ENCODE results near the gene KCNIP3. TPM values are rescaled to one million over a fixed set of nuclear protein-coding genes. Genes with fewer than 3 reads are reported as not detected.

Gene KCNIP3
- total RNA-seq, 1 experiment from 2014 or later = 5.5 TPM

DNA sequence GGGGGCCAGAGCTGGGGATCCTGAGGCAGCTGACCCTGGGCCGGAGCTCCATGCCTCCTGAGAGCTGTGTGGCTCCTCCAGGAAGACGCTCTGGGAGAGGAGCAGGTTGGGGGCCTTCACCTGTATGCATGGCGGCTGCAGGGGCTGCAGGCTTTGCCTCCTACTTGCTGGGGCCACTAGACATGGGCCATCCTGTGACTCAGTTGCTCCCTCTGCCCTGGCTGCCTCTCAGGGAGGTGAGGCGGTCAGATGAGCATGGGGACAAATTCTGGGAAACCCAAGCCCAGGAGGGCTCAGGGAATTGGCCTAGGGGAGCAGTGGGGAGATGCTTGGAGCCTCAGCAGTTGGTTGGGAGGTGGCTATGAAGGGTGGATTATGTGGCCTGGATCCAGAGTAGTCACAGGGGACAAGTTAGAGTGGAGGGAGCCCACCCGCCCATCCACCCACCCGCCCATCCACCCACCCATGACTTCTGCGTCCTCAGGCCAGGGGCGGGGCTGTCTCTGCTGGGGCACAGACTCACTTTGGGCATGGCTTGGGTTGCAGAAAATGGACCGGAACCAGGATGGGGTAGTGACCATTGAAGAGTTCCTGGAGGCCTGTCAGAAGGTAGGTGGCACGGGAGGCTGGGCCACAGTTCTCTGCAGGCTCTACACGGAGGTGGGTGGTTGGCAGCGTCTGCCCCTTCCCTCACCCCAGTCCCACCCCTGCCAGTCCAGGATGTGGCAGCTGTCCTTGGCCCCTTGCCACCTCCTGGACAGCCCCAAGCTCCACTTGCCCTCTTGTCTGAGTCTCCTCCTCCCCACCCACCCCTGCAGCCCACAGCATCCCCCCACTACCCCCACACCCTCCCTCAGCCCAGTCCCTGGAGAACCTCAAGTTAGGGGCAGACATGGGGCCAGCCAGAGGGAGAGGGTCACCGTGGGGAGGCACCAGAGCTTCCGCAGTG, 85.8 kb downstream of the KCNIP3 start:
- DNase-seq (ENCODE audit: low read depth) = no peak

DNA sequence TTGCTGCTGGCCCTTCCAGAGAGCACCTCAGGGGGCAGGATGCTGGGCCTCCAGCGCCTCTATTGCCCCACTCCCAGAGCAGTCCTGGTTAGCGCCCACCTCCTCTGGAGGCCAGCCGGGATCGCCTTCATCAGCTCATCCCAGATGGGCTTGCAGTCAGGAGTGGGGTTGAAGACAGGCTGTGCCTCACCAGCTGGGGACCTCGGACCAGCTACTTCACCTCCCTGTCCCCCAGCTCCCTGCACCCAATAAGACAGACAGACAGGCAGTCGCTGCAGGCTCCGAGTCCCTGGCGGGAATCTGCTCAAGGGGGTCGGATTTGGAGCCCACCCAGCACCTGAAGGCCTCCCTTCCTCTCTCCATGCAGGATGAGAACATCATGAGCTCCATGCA, 86.5 kb downstream of the KCNIP3 start:
- no peak for DNase-seq (ENCODE audit: low read depth)

DNA sequence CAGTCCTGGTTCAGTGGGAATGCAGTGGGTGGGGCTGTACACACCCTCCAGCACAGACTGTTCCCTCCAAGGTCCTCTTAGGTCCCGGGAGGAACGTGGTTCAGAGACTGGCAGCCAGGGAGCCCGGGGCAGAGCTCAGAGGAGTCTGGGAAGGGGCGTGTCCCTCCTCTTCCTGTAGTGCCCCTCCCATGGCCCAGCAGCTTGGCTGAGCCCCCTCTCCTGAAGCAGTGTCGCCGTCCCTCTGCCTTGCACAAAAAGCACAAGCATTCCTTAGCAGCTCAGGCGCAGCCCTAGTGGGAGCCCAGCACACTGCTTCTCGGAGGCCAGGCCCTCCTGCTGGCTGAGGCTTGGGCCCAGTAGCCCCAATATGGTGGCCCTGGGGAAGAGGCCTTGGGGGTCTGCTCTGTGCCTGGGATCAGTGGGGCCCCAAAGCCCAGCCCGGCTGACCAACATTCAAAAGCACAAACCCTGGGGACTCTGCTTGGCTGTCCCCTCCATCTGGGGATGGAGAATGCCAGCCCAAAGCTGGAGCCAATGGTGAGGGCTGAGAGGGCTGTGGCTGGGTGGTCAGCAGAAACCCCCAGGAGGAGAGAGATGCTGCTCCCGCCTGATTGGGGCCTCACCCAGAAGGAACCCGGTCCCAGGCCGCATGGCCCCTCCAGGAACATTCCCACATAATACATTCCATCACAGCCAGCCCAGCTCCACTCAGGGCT, 87.9 kb downstream of the KCNIP3 start:
- DNase-seq (ENCODE audit: low read depth) = no peak

DNA sequence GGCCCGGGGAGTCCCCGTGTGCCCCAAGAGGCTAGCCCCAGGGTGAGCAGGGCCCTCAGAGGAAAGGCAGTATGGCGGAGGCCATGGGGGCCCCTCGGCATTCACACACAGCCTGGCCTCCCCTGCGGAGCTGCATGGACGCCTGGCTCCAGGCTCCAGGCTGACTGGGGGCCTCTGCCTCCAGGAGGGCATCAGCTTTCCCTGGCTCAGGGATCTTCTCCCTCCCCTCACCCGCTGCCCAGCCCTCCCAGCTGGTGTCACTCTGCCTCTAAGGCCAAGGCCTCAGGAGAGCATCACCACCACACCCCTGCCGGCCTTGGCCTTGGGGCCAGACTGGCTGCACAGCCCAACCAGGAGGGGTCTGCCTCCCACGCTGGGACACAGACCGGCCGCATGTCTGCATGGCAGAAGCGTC, 88.4 kb downstream of the KCNIP3 start:
- no peak for DNase-seq (ENCODE audit: low read depth)

DNA sequence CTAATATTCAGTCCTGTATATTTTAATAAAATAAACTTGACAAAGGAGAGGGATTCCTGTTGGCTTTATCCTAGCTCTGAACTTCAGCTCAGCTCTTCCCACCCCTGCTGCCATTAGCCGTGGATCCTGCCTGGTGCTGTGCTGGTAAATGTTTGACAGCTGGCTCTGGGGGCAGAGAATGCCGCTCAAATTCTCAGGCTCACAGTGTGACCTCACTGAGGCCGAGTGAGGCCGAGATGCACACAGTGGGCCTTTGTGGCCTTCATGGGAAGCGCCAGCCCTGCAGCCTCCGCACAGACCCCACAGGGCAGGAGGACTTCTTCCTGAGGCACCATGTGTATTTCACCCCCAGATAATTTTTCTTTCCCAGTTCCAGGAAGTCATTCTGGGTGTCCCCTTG, 88.9 kb downstream of the KCNIP3 start:
- DNase-seq (ENCODE audit: low read depth) = no peak

DNA sequence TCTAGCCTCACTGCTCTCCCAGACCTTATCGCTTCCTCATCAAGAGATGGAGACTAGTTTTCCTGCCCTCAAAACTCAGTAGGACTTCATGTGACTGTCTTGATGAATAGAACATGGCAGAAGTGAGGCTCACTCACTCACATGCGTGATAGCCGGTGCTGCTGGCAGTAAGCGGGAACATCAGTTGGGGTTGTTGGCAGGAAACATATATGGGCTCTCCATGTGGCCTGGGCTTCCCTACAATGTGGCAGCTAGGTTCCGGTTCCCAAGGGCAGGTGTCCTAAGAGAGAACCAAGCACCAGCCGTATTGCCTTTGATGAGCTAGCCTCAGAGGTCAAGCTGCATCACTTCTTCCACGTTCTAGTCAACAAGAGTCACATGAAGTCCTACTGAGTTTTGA, 90.2 kb downstream of the KCNIP3 start:
- DNase-seq (ENCODE audit: low read depth) = no peak

DNA sequence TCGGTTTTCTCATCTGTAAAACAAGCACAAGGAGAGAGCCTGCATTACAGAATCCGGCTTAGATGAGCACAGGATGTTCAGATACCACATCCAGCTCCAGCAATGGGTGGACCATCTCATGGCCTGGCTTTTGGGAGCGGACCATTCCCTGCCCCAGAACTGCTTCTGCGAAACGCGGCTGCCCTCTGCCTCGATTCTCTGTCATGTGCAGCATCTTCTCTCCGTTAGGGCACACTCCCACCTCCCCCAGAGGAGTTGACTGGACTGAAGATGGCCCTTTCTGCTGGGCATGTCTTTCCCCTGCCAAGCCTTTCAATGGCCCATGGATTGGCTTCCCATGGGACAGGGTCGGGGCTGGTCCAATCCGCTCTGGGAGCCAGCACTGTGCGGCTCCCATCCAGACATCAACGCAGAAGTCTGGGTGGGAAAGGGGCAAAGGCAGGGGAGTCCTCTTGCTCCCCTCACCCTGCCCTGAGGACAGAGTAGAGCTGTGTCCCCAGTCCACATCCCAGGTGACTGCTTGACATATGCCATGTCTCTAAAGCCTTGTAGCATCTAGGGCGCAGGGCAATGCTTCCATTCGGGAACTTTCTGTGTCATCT, 91.0 kb downstream of the KCNIP3 start:
- no peak for DNase-seq (ENCODE audit: low read depth)

DNA sequence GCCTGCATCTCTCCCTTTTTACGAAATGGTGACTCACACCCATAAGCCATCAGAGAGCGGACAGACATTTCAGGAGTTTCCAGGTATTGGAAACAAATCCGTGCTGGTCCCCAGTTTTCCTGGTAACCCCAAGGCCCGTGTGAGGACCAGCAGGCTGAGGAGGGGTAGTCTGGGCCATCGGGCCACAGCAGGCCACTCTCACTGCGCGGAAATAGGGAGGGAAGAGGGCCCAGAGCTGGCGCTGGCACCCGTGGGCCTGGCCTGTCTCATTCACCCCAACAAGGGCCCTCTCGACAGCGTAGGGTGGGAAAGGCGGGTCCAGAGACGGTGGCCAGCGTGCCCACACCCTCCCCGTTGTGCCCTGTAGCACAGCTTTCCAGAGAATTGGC, 91.7 kb downstream of the KCNIP3 start:
- no peak for DNase-seq (ENCODE audit: low read depth)

DNA sequence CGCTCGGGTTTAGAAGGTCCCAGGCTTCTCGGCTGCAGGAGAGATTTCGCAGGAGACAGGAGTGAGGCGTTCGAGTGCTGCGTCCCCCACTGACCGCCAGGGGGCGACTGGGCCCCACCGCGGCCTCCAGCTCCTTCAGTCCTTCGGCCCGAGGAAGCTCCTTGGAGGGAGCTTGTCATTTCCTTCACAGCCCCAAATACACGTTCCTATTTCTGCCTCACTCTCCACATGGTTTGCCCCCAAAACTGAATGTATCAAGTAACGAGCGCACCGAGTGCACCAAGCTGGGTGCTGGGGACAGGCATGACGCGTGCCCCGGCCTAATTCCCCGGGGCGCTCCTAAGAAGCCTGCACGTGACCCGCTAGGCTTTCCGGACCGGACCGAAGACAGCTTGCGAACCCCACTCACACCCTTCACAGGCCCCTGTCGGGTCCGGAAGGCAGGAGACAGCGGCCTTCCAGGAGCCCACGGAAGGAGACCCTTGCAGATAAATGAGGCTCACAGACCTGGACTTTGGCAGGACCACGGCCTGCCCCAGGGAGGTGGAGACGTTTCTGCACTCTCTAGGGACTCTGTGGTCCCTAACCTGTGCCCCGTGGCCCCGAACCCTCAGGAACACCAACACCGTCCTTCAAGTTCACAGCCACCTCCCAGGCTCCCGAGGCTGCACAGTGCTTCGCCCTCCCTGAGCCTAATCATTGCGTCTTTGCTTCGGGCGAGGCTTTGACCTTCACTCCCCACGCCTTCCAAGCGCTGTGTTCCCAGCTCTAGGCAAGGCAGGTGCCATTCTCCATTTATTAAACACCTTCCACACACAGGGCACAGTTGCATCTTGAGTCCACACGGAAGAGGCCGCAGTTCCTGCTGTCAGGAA, 92.3 kb downstream of the KCNIP3 start:
- DNase-seq (ENCODE audit: low read depth) = peak; percentile 73

DNA sequence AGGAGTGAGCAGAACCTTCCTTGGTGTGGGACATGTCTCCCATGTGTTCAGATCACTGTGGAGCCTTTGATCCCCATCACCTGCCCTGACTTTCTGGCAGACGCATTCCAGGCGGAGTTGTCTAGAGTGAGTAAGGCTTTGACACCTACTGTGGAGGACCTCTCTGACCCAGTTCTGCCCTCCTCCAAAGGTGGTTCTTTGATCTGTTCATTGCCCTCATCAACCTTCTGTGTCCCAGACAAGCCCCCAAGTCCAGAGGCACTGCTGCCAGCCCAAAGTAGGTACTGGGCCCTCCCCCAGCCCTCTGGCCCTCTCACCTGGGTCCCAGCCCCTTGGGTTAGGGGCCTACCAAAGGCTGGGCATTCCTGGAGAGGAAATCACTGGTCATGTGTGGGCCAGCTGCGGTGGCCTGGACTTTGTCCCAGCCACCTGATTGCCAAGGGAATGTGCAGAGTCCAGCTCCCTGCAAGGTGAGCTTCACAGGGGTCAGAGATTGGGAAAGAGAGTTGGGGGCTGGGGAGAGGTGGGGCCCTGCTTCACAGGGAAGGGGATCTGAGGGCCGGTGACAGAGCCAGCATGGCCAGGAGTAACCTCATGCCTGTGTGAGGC, 93.2 kb downstream of the KCNIP3 start:
- DNase-seq (ENCODE audit: low read depth) = no peak

DNA sequence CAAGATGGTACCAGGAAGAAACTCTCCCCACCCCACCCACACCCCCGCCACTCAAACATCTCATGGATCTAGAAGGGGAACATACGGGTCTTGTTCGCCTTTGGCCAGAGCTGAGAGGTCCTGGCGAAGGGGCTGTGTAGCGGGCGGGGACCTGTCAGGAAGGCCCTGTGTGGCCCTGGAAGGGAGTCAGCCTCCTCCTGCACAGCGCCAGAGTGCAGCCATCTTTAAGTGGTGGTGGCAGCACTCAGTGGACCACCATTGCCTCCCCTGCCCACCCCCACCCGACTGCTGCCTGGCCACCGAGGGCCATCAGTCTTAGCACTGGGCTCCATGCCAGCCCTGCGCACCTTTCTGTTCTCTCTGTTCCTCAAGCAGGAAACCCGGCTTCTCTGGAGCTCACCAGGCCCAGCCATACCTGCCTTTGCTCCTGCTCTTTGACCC, 93.8 kb downstream of the KCNIP3 start:
- DNase-seq (ENCODE audit: low read depth) = no peak

DNA sequence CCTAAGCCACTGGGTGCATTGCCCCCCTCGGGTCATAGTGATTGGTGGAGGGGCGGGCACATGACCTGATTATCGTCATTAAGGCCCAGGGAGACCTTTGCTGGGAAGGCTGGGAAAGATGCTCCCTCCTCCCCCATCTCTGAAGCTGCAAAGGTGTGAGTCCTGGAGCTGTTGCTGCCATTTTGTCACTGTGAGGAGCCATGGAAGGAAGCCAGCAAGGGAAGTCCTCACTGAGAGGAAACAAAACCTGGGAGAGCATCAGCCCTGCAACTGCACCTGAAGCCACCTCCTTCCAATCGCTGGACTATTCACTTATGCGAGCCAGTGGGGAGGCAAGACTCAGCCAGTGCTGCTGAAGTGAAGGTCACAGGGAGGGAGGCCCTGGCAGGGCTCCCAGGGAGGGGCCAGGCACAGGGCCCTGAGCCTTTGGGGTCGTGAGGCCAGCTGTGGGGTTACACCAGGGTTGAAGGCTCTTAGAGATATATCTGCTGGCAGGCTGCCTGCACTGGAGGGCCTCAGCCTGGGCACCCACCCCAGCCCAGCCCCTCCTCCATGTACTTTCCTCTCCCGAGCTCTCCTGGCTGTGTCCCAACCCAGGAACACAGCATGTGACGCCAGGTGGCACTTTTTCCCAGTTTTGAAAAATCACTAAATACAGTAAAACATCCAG, 94.6 kb downstream of the KCNIP3 start:
- no peak for DNase-seq (ENCODE audit: low read depth)

DNA sequence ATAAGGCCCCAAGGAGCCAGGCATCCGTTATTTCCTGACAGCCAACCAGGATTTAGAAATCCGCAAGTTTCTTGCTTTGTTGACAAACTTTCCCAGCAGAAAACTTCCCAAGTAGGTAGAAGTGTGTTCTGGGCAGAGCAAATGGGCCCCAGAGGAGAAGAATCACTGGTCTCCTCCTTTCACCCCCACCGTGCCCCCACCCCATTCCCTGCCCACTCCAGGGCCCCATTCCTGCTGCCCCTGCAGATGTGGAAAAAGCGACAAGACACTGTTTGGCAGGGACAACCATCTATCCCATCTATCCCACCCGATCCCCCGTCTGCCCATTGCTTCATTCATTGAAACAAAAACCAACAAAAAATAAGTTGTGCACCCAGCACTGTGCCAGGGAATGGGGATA, 95.2 kb downstream of the KCNIP3 start:
- DNase-seq (ENCODE audit: low read depth) = no peak

DNA sequence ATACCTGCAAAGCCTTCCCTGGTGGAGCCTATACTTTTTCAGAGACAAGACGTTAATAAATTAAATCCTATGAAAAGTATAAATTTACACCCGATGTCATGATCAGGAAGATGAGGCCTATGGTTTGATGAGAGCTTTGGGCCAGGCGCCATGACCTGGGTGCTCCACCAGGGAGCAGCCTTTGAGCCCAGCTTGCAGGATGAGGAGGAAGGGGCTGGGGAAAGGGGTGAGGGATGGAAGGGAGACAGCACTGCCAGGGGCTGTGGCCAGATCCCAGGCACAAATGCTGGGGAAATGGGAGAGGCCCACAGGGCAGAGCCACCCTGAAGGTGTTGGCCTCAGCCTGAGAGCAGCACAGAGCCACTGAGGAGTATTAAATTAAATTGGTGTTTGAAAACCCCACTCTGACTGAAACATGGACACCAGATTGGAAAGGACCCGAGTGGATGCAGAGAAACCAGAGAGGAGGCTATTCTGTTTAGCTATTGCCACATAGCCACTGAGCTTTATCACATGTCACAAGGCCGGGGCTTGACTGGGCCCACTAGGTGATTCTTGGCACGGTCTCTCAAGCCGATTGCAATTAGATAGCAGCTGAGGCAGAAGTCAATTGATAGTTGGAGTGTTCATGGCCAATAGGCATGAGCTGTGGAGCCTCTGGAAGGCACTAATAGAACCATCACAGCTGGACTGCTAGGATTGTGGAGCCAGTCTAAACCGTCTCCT, 95.7 kb downstream of the KCNIP3 start:
- no peak for DNase-seq (ENCODE audit: low read depth)

DNA sequence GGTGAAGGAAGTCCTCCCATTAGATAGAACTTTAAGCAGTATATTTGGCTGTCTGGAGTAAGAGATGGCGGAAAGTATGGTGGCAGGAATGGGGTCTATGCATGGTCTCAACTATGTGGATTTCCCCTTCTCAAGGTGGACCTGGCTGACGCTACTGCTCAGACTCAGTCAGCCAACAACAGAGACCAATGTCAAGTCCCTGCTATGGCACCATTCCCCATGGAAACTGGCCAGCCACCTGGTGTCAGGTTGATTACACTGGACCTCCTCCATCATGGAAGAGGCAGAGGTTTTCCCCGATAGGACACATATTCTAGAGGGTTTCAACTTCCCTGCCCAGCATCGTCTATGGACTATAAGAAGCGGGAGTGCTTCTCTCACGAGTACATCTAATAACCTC, 96.8 kb downstream of the KCNIP3 start:
- DNase-seq (ENCODE audit: low read depth) = no peak

DNA sequence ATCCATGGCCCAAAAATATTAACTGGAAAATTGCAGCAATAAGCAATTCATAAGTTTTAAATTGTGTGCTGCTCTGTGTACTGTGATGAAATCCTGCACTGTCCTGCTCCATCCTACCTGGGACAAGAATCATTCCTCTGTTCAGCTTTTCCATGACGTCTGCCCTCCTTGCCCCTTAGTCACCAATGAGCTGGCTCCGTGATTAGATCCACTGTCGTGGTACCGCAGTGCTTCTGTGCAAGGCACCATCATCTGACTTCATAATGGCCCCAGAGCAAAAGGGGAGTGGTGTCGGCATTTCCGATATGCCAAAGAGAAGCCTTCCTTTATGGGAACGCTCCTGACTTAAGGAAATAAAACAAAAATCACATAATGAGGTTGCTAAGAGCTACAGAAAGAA, 101.9 kb downstream of the KCNIP3 start:
- no peak for DNase-seq (ENCODE audit: low read depth)

DNA sequence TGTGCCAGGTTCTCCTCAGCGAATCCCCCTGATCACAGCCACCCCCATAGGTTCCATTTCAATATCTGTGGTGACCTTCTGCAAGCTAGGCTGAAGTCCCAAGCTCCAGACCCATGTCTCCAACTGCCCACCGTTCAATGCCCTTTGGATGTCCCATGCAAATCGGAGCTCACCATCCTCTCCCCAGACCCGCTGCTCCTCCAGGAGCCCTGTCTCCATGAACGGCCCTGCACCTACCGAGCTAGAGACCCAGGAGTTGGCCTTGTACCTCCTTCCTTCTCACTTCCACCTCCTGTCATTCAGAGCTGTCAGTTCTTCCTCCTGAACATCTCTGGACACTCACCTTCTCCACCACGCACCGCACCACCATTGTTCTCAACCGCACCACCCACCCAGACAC, 104.3 kb downstream of the KCNIP3 start:
- DNase-seq (ENCODE audit: low read depth) = no peak

DNA sequence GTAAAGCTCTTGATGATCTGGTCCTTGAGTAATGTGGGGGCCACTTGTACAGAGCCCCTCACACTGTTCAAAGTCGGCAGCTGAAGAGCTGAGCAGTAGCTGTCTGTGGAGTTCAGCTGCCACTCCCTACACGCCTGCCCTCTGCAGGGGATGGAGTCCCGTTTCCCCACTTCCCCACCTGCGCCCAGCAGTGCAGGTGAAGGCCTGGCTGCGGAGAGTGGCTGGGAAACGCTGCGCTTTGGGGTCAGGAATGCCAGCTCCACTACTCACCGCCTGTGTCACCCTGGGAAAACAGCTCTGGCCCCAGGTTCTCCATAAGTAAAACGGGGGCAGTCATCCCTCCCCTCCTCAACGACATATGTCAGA, 104.8 kb downstream of the KCNIP3 start:
- DNase-seq (ENCODE audit: low read depth) = peak; percentile 20

DNA sequence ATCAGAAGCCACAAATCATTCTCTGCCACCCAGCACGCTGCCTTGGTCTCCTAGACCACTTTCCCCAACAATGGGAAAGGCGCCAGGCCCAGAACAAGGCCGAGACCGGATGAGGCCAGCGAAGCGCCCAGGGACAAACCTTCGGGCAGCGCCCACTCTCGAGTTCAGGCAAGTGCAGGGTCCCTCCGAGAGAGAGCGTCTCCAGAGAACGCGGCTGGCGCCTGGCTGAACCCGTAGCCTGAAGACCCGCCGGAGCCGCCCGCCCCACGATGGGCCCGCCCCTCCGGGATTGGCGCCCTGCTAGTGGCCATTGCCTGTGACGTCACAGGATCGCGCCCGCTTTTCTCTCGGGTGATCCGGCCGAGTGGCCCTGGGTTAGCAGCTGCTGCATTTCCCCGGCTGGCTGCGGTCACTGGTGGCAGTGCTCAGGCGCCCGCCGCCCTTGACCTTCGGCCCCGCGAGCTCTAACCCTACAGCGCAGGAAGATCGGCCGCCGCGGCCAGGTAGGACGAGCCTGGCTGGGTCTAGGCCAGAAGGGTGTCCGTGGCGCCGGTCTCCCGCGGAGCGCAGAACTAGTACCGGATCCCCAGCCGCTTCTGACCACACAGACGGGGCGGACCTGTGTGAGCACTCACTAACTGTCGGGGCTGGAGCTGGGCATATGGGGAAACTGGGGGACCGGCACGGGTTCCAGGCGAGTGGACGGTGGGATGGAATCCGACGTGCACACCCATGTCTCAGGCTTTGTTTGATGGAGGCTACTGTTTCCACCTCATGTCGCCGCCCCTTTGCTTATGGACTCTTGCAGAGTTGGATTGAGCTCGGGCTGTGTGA, 105.4 kb downstream of the KCNIP3 start, which contains the start of gene FAHD2A:
TSS of gene FAHD2A (plus strand) at position 339 of the 834 bp plus-strand sequence. CDS start 2,851 bp downstream, outside the sequence.
- DNase-seq (ENCODE audit: low read depth) = peak; percentile 94

Data from Daoy (cell line).